C4-2B (cell line): ENCODE results near the gene MIF.

ENCODE experiments used
- ZFX ChIP-seq: fragments of 450-650 bp; IDR thresholded peaks from 2 replicates; pipeline ENCODE4 v1.6.1; 2017
- TF ChIP-seq, protein P1 (sequence below): fragments of 450-650 bp; conservative IDR thresholded peaks from 2 replicates; pipeline ENCODE4 v1.5.1; 2017; ENCODE audit warnings: mild to moderate bottlenecking

DNA sequence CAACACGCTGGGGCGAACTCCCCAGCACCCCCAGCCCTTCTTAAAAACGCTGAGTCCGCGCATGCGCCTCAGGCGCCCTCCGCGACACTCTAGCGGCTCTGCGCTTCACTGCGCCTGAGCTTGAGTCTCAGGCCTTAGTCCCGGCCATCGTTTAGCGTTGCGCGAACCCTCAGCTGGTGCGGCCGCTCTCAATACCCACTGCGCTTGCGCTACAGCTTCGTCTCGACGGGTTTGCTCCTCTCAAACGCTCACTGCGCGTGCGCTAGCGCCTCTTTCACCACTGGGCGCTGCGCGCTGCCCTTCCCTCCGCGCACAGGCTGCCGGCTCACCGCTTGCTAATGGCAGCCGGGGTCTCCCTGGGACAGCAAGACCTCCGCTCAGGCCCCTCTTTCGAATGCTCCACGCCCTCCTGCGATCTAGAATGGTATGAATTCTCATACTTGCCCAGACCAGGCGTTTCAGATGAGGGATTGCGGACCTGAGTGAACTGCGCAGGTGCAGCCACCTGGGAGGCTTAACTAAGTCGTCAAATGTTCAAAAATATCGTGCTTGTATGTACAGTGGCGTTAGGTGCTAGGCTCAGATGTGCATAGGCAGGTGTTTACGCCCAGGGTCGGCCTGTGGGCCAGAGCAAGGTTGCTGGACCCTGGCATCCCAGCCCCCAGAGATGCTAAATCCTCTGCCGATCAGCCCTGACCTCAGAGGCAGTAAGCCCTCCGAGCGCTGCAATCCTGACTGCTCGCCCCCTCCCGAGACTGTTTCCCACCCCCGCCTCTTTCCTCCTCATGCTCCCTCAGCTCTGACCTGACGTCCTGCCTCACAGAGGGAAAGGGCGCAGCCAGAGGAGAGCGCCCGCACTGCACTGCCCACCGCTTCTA lies 36.3 kb upstream of the MIF start, which contains the start of gene SLC2A11:
- TF ChIP-seq, protein P1, sequence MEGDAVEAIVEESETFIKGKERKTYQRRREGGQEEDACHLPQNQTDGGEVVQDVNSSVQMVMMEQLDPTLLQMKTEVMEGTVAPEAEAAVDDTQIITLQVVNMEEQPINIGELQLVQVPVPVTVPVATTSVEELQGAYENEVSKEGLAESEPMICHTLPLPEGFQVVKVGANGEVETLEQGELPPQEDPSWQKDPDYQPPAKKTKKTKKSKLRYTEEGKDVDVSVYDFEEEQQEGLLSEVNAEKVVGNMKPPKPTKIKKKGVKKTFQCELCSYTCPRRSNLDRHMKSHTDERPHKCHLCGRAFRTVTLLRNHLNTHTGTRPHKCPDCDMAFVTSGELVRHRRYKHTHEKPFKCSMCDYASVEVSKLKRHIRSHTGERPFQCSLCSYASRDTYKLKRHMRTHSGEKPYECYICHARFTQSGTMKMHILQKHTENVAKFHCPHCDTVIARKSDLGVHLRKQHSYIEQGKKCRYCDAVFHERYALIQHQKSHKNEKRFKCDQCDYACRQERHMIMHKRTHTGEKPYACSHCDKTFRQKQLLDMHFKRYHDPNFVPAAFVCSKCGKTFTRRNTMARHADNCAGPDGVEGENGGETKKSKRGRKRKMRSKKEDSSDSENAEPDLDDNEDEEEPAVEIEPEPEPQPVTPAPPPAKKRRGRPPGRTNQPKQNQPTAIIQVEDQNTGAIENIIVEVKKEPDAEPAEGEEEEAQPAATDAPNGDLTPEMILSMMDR = peak; percentile 40; the same call in 1 of the 2 replicates
- no peak for TF ChIP-seq ZFX
